Panc1 (cell line): ENCODE measurements around the gene TMPRSS6.

Experiments
- CTCF ChIP-seq: fragments of 450-650 bp; IDR thresholded peaks from 2 replicates; pipeline ENCODE4 v1.5.1; 2017; ENCODE audit warnings: mild to moderate bottlenecking
- POLR2AphosphoS5 ChIP-seq: IDR thresholded peaks from 2 replicates; pipeline ENCODE4 v1.6.1; 2012; ENCODE audit warnings: mild to moderate bottlenecking, low read depth, low read length, moderate library complexity
- REST ChIP-seq, 2 experiments: IDR thresholded peaks; 2 replicates each; pipeline ENCODE4 v1.6.1; 2011 to 2012; ENCODE audit warnings: low read depth in 2 of 2, control low read depth in 1 of 2, low read length in 1 of 2, mild to moderate bottlenecking in 1 of 2, moderate library complexity in 1 of 2; ENCODE audit not compliant: insufficient read depth in 1 of 2
- SIN3A ChIP-seq: IDR thresholded peaks from 2 replicates; pipeline ENCODE4 v1.6.1; 2012; ENCODE audit warnings: low read depth, mild to moderate bottlenecking, low read length, moderate library complexity, borderline replicate concordance; ENCODE audit not compliant: insufficient read depth

- TF ChIP-seq CTCF (no peak), POLR2AphosphoS5 (no peak), REST (IDR thresholded peaks at IDR 0.05; ENCODE audit: insufficient read depth in 1 of 2, low read depth in 2 of 2, low read length in 1 of 2) (no peak), SIN3A (no peak)
These were observed 61.4 kb downstream of the TMPRSS6 start for GRCh38 chr22:37048133-37048532.
